Stimulated activated CD4-positive, alpha-beta T cell treated with anti-CD3 and anti-CD28 coated beads, Interleukin-15, amount 100 ng/mL, for 48 hours (primary cell): ENCODE results near the gene ZNF594.
"Not testable (repeated sequence)": the region's sequence is repeated elsewhere in the genome, so short reads cannot be mapped to it uniquely, and the experiment has no call there.

Experiments
- DNase-seq, 2 donors: peaks; one replicate each; pipeline ENCODE4 v3.0.0-alpha.2; 2020; ENCODE audit warnings: low read depth in 2 of 2

Gene ZNF594

GRCh38 chr17:5136580-5137412 lies 54.9 kb downstream of the ZNF594 start:
- DNase-seq, result not testable (repeated sequence)

- no peak for DNase-seq
Measured at GRCh38 chr17:5135726-5136579, 55.7 kb downstream of the ZNF594 start.

- not testable (repeated sequence) for DNase-seq
Measured at GRCh38 chr17:5135131-5135712, 56.4 kb downstream of the ZNF594 start.

- not testable (repeated sequence) for DNase-seq
Measured at GRCh38 chr17:5134571-5134970, 57.1 kb downstream of the ZNF594 start.

GRCh38 chr17:5133961-5134360 lies 57.7 kb downstream of the ZNF594 start:
- not testable (repeated sequence) for DNase-seq

GRCh38 chr17:5133311-5133710 lies 58.4 kb downstream of the ZNF594 start:
- no peak for DNase-seq

GRCh38 chr17:5132503-5133225 lies 59.0 kb downstream of the ZNF594 start:
- DNase-seq, result not testable (repeated sequence)

GRCh38 chr17:5131799-5132502 lies 59.7 kb downstream of the ZNF594 start:
- not testable (repeated sequence) for DNase-seq

- no peak for DNase-seq
Measured at GRCh38 chr17:5131146-5131715, 60.4 kb downstream of the ZNF594 start.

- DNase-seq, result not testable (repeated sequence)
Measured at GRCh38 chr17:5130687-5131086, 61.0 kb downstream of the ZNF594 start.

GRCh38 chr17:5130261-5130660 lies 61.4 kb downstream of the ZNF594 start:
- not testable (repeated sequence) for DNase-seq

GRCh38 chr17:5129770-5130169 lies 61.9 kb downstream of the ZNF594 start:
- DNase-seq, result not testable (repeated sequence)
